Endothelial cell of umbilical vein (primary cell): ENCODE measurements around the gene SHC1. TPM values are rescaled to one million over a fixed set of nuclear protein-coding genes. Genes with fewer than 3 reads are reported as not detected.

Experiments used
- BruUV-seq: library from RNA; stranded (reverse); fragments of 400-500 nt; replicated peaks from 2 replicates; lab custom pipeline; 2021; lab: Mats Ljungman, UMichigan
- CTCF ChIA-PET: fragments of 300-600, 350-600 bp; sonication (Branson Sonifier 250); formaldehyde crosslinking; loops from one replicate; lab custom pipeline; 2021; ENCODE audit warnings: antibody characterized with exemption, inconsistent platforms; lab: Charles Lee
- POLR2A ChIA-PET: fragments of 300-600, 350-600 bp; sonication (Branson Sonifier 250); formaldehyde crosslinking; loops from one replicate; lab custom pipeline; 2021; ENCODE audit warnings: antibody characterized with exemption, inconsistent platforms; lab: Charles Lee
- DNase-seq: peaks from one replicate; pipeline ENCODE4 v3.0.0-alpha.2; 2011; ENCODE audit warnings: low read depth, low spot score
- FAIRE-seq: peaks from 2 replicates; lab custom pipeline; 2011; peaks lifted over from hg19 to GRCh38; lab: Jason Lieb, UNC
- H2AFZ ChIP-seq: 2 replicates; pipeline ENCODE4 v1.6.0; 2012; ENCODE audit warnings: low read depth, low read length, control low read depth, inconsistent platforms
- H3K27ac ChIP-seq: 2 replicates; pipeline ENCODE4 v1.5.1; 2011; ENCODE audit warnings: low read depth, mild to moderate bottlenecking, control low read depth, low read length, moderate library complexity; ENCODE audit not compliant: insufficient read depth
- H3K27me3 ChIP-seq, 2 experiments: 2 replicates each; pipeline versions ENCODE4 v1.6.0 to v1.6.1; 2011; ENCODE audit warnings: low read length in 2 of 2, mixed read lengths in 1 of 2; ENCODE audit not compliant: control insufficient read depth in 2 of 2, insufficient read depth in 2 of 2
- H3K36me3 ChIP-seq, 2 experiments: 2 replicates in 1 of 2; 3 replicates in 1 of 2; pipeline ENCODE4 v1.5.1; 2011; ENCODE audit warnings: low read length in 2 of 2, mild to moderate bottlenecking in 1 of 2, moderate library complexity in 1 of 2; ENCODE audit not compliant: control insufficient read depth in 2 of 2, insufficient read depth in 2 of 2; ENCODE audit errors: extremely low read depth in 1 of 2
- H3K4me1 ChIP-seq: 3 replicates; pipeline ENCODE4 v1.5.1; 2011; ENCODE audit warnings: mild to moderate bottlenecking, low read length; ENCODE audit not compliant: control insufficient read depth, insufficient read depth; ENCODE audit errors: extremely low read depth
- H3K4me2 ChIP-seq: 2 replicates; pipeline ENCODE4 v1.6.1; 2011; ENCODE audit warnings: low read length, control low read depth, mixed read lengths; ENCODE audit not compliant: insufficient read depth
- H3K4me3 ChIP-seq, 3 experiments: fragments of 200-600 bp in 1 of 3; sonication (generic), shearing (Covaris generic) in 1 of 3; replicated peaks in 1 of 3; 2 replicates each; pipeline ENCODE4 v1.5.1; 2011 to 2016; ENCODE audit warnings: control low read depth in 3 of 3, low read length in 3 of 3, mild to moderate bottlenecking in 2 of 3, inconsistent platforms in 1 of 3, low read depth in 1 of 3, moderate library complexity in 1 of 3; ENCODE audit not compliant: insufficient read depth in 1 of 3
- H3K79me2 ChIP-seq: 2 replicates; pipeline ENCODE4 v1.6.0; 2012; ENCODE audit warnings: low read length, inconsistent platforms; ENCODE audit not compliant: control insufficient read depth, insufficient read depth
- H3K9ac ChIP-seq: replicated peaks from 2 replicates; pipeline ENCODE3; 2011; ENCODE audit warnings: low read length, control low read depth; ENCODE audit not compliant: insufficient read depth; ENCODE audit errors: extremely low read depth
- H3K9me1 ChIP-seq: replicated peaks from 3 replicates; pipeline ENCODE4 v1.6.0; 2011; ENCODE audit warnings: mild to moderate bottlenecking, low read length; ENCODE audit not compliant: control insufficient read depth, insufficient read depth; ENCODE audit errors: extremely low read depth
- H3K9me3 ChIP-seq: replicated peaks from 2 replicates; pipeline ENCODE4 v1.5.1; 2012; ENCODE audit warnings: low read length, inconsistent platforms; ENCODE audit not compliant: control insufficient read depth, insufficient read depth
- H4K20me1 ChIP-seq: replicated peaks from 2 replicates; pipeline ENCODE3; 2011; ENCODE audit warnings: mild to moderate bottlenecking, low read length; ENCODE audit not compliant: control insufficient read depth, insufficient read depth; ENCODE audit errors: extremely low read depth
- EZH2 ChIP-seq: IDR thresholded peaks from 2 replicates; pipeline ENCODE4 v1.6.1; 2012; ENCODE audit warnings: borderline replicate concordance, low read depth, mild to moderate bottlenecking, moderate library complexity, low read length, inconsistent platforms; ENCODE audit not compliant: severe bottlenecking
- FOS ChIP-seq: IDR thresholded peaks from 2 replicates; pipeline ENCODE4 v1.6.1; 2011; ENCODE audit warnings: mild to moderate bottlenecking, low read length, moderate library complexity, borderline replicate concordance; ENCODE audit not compliant: insufficient read depth
- GATA2 ChIP-seq: IDR thresholded peaks from 2 replicates; pipeline ENCODE4 v1.7.0; 2011; ENCODE audit warnings: low read depth, mild to moderate bottlenecking, moderate library complexity, mixed read lengths, low read length; ENCODE audit not compliant: insufficient read length, insufficient read depth
- JUN ChIP-seq: IDR thresholded peaks from 2 replicates; pipeline ENCODE4 v1.6.1; 2011; ENCODE audit warnings: borderline replicate concordance, low read depth; ENCODE audit not compliant: insufficient read length, insufficient read depth
- MYC ChIP-seq: IDR thresholded peaks from one replicate; pipeline ENCODE4 v1.6.1; 2011; ENCODE audit warnings: mild to moderate bottlenecking, low read depth, low read length
- POLR2A ChIP-seq: IDR thresholded peaks from 2 replicates; pipeline ENCODE4 v1.6.1; 2012; ENCODE audit warnings: low read depth, mild to moderate bottlenecking, control low read depth, low read length
- POLR2AphosphoS5 ChIP-seq: IDR thresholded peaks from 2 replicates; pipeline ENCODE4 v1.6.1; 2012; ENCODE audit warnings: low read depth, mild to moderate bottlenecking, control low read depth, low read length, moderate library complexity; ENCODE audit not compliant: insufficient read depth
- dilution Hi-C: fragments of 300-500 bp; cut with MboI; formaldehyde crosslinking; loops from one replicate; pipeline ENCODE4 v1.15.0; 2019; ENCODE audit warnings: low sequenced_read_pairs; ENCODE audit not compliant: extremely low pct_ligation_motif_present
- intact Hi-C: fragments of 100-400 bp; cut with micrococcal nuclease; formaldehyde crosslinking; loops from one replicate; pipeline ENCODE4 v1.10.0; 2022
- polyA plus RNA-seq, 4 experiments: library from polyadenylated mRNA; depleted of rRNA in 3 of 4; stranded (reverse) in 3 of 4; unstranded in 1 of 4; fragments of >200 nt; gene quantifications; 2 replicates each; pipeline versions ENCODE4 v1.2.1 to v1.2.3, GENCODE V29; 2011 to 2012; ENCODE audit warnings: missing spikeins in 1 of 4
- total RNA-seq: library from RNA; stranded (reverse); gene quantifications from 2 replicates; pipeline ENCODE4 v1.2.3, GENCODE V29; 2021
- TF ChIP-seq, protein P1 (sequence below), 2 donors: IDR thresholded peaks; 1 replicate in 1 of 2; 2 replicates in 1 of 2; pipeline ENCODE4 v1.5.1; 2011; ENCODE audit warnings: low read length in 2 of 2, mild to moderate bottlenecking in 2 of 2, moderate library complexity in 2 of 2, control low read depth in 1 of 2, inconsistent platforms in 1 of 2, low read depth in 1 of 2; ENCODE audit not compliant: insufficient read depth in 1 of 2; ENCODE audit errors: extremely low read depth in 1 of 2
- TF ChIP-seq, protein P2 (sequence below): IDR thresholded peaks from 2 replicates; pipeline ENCODE4 v1.6.1; 2011; ENCODE audit not compliant: insufficient read depth, insufficient read length

Gene SHC1
- total and polyA plus RNA-seq, 2 donors (not counting 3 experiments of a cell fraction or from before 2014, with no cell fraction given) = 316 to 324 TPM

DNA sequence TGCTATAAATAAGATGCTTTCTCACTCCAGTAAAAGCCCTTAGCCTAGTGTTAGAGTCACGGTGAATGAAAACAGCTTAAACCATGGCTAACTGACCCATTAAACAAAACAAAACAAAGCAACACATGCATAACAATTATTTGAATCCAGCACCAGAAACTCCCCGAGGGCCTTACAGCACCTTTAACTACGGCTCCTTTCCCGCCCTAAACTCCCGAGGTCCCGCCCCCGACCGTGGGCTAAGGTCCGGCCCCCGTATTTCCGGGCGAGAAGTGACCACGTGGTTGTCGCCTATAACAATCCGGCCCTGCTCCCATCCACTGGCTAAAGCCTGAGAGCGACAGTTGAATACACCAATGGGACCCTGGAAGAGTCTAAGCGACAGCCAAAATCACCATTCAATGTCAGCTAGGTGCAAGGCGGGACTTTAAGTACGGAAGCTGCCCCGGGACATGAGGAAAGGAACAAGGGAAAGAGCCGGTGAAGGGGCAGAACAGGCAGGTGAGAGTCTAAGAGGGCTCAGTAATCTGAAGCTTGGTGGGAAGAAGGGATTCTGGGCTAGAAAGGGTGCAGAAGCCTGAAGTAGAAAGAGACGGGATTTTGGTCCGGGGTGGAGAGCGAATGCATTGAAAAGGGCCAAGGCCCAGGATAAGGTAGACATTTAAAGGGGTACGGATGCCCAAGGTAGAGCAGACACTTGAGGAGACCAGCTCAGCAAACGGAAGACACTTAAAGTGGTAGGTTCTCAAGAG, 12.5 kb upstream of the SHC1 start, which contains the start of gene FLAD1:
TSS of gene FLAD1 (plus strand) at position 448 of the 752 bp plus-strand sequence. CDS start 351 bp downstream, outside the sequence.
- DNase-seq = peak; percentile 100
- Histone ChIP-seq H3K36me3 (peaks cover 0 to 6% of the 10 kb centered on the region in 2 experiments), H3K4me1 (peaks cover 11% of the 10 kb centered on the region), H3K4me3 (peak within 1 kb of the TSS; percentile 67 to 98 (median 92)), H3K27me3 (no peaks in the 10 kb centered on the region), H3K27ac (peak within 1 kb of the TSS; percentile 39), H3K9me1 (no peaks in the 10 kb centered on the region), H3K79me2 (peaks cover 23% of the 10 kb centered on the region), H3K9ac (peak within 1 kb of the TSS; percentile 79), H3K4me2 (peak within 1 kb of the TSS; percentile 88), H4K20me1 (no peaks in the 10 kb centered on the region), H3K9me3 (no peaks in the 10 kb centered on the region), H2AFZ (peak within 1 kb of the TSS; percentile 61)
- TF ChIP-seq GATA2 (no peak), MYC (no peak), EZH2 (no peak), POLR2AphosphoS5 (peak; percentile 47), POLR2A (peak; percentile 56), FOS (no peak), JUN (no peak)
- TF ChIP-seq, protein P1, sequence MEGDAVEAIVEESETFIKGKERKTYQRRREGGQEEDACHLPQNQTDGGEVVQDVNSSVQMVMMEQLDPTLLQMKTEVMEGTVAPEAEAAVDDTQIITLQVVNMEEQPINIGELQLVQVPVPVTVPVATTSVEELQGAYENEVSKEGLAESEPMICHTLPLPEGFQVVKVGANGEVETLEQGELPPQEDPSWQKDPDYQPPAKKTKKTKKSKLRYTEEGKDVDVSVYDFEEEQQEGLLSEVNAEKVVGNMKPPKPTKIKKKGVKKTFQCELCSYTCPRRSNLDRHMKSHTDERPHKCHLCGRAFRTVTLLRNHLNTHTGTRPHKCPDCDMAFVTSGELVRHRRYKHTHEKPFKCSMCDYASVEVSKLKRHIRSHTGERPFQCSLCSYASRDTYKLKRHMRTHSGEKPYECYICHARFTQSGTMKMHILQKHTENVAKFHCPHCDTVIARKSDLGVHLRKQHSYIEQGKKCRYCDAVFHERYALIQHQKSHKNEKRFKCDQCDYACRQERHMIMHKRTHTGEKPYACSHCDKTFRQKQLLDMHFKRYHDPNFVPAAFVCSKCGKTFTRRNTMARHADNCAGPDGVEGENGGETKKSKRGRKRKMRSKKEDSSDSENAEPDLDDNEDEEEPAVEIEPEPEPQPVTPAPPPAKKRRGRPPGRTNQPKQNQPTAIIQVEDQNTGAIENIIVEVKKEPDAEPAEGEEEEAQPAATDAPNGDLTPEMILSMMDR (IDR thresholded peaks at IDR 0.05; ENCODE audit: extremely low read depth in 1 of 2, insufficient read depth in 1 of 2, low read depth in 1 of 2, low read length in 2 of 2) = no peak
- TF ChIP-seq, protein P2, sequence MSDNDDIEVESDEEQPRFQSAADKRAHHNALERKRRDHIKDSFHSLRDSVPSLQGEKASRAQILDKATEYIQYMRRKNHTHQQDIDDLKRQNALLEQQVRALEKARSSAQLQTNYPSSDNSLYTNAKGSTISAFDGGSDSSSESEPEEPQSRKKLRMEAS = peak; percentile 98
- FAIRE-seq = peak; percentile 97
- no TSS peak for BruUV-seq
- ChIA-PET CTCF (interaction anchor here (0.6 to 1.8 kb wide), 13 partner anchors 9 to 88 kb away, joined by 3 to 8 read pairs (median 4); partner anchors contain the start of genes ADAM15, CKS1B, LENEP and PBXIP1), POLR2A (interaction anchor here (1.4 kb wide), 1 partner anchor 9 kb away, joined by 4 read pairs; no protein-coding TSS in a partner anchor)
- dilution Hi-C loops (no loop called here), intact Hi-C loops (loop anchor here (1.0 kb wide), 2 partner anchors 9 to 21 kb away; partner anchors contain the start of gene CKS1B)
